IPS-18c (cell line): ENCODE results near the gene LRRN2.
"Not testable (repeated sequence)": the region's sequence is repeated elsewhere in the genome, so short reads cannot be mapped to it uniquely, and the experiment has no call there.

Experiments used
- H3K4me3 ChIP-seq: 2 replicates; pipeline ENCODE4 v1.7.0; 2013; ENCODE audit warnings: low read depth, mild to moderate bottlenecking, low read length, moderate library complexity; ENCODE audit not compliant: insufficient read depth
- H3K9me3 ChIP-seq: one replicate; pipeline ENCODE4 v1.6.1; 2013; ENCODE audit warnings: mild to moderate bottlenecking, low read length, moderate library complexity; ENCODE audit not compliant: control insufficient read depth, insufficient read depth

LRRN2 gene

GRCh38 chr1:204650911-204651570 is 34.5 kb downstream of the LRRN2 start:
- Histone ChIP-seq H3K9me3 (no peaks in the 10 kb centered on the region), H3K4me3 (no peak overlapping the region)

GRCh38 chr1:204649721-204650521 is 35.6 kb downstream of the LRRN2 start:
- peaks cover 3% of the 10 kb centered on the region for H3K9me3 ChIP-seq
- no peak overlapping the region for H3K4me3 ChIP-seq

- no peak overlapping the region for H3K4me3 ChIP-seq
- H3K9me3 ChIP-seq: peaks cover 3% of the 10 kb centered on the region
Observed at GRCh38 chr1:204648576-204648975, 37.0 kb downstream of the LRRN2 start.

GRCh38 chr1:204647805-204648153 is 37.8 kb downstream of the LRRN2 start:
- no peak overlapping the region for H3K4me3 ChIP-seq
- peaks cover 3% of the 10 kb centered on the region for H3K9me3 ChIP-seq

- Histone ChIP-seq H3K4me3 (no peak overlapping the region), H3K9me3 (peaks cover 3% of the 10 kb centered on the region)
Observed at GRCh38 chr1:204647114-204647804, 38.3 kb downstream of the LRRN2 start.

GRCh38 chr1:204645666-204646065 is 39.9 kb downstream of the LRRN2 start:
- Histone ChIP-seq H3K4me3 (no peak overlapping the region), H3K9me3 (peaks cover 3% of the 10 kb centered on the region)

- H3K9me3 ChIP-seq: peaks cover 3% of the 10 kb centered on the region
- no peak overlapping the region for H3K4me3 ChIP-seq
Observed at GRCh38 chr1:204645251-204645650, 40.3 kb downstream of the LRRN2 start.

GRCh38 chr1:204643503-204643902 is 42.0 kb downstream of the LRRN2 start:
- H3K4me3 ChIP-seq: no peak overlapping the region
- peaks cover 7% of the 10 kb centered on the region for H3K9me3 ChIP-seq

GRCh38 chr1:204641936-204642335 is 43.6 kb downstream of the LRRN2 start:
- H3K9me3 ChIP-seq: peaks cover 7% of the 10 kb centered on the region
- no peak overlapping the region for H3K4me3 ChIP-seq

GRCh38 chr1:204641455-204641854 is 44.1 kb downstream of the LRRN2 start:
- peaks cover 7% of the 10 kb centered on the region for H3K9me3 ChIP-seq
- H3K4me3 ChIP-seq: no peak overlapping the region

- Histone ChIP-seq H3K9me3 (peaks cover 6% of the 10 kb centered on the region), H3K4me3 (no peak overlapping the region)
Observed at GRCh38 chr1:204640578-204640977, 45.0 kb downstream of the LRRN2 start.

- no peak overlapping the region for H3K4me3 ChIP-seq
Observed at GRCh38 chr1:204634260-204634910, 51.2 kb downstream of the LRRN2 start.

GRCh38 chr1:204633665-204634064 is 51.9 kb downstream of the LRRN2 start:
- Histone ChIP-seq H3K9me3 (no peaks in the 10 kb centered on the region), H3K4me3 (no peak overlapping the region)

More at GRCh38 chr1:204634260-204634910, 51.2 kb downstream of the LRRN2 start:
- peaks cover under 1% of the 10 kb centered on the region for H3K9me3 ChIP-seq

- Histone ChIP-seq H3K4me3 (no peak overlapping the region), H3K9me3 (no peaks in the 10 kb centered on the region)
Observed at GRCh38 chr1:204630132-204630905, 55.2 kb downstream of the LRRN2 start.

GRCh38 chr1:204629459-204629858 is 56.1 kb downstream of the LRRN2 start:
- H3K9me3 ChIP-seq, H3K4me3 ChIP-seq: not testable (repeated sequence)

GRCh38 chr1:204628868-204629267 is 56.7 kb downstream of the LRRN2 start:
- no peaks in the 10 kb centered on the region for H3K9me3 ChIP-seq

GRCh38 chr1:204627436-204627835 is 58.1 kb downstream of the LRRN2 start:
- Histone ChIP-seq H3K4me3 (no peak overlapping the region), H3K9me3 (no peaks in the 10 kb centered on the region)

More at GRCh38 chr1:204628868-204629267, 56.7 kb downstream of the LRRN2 start:
- H3K4me3 ChIP-seq: no peak overlapping the region
